ENCODE measurements around the gene DPYD.

- no peak for TF ChIP-seq SP1 (IDR thresholded peaks at IDR 0.05)
- TF ChIP-seq BHLHE40 (IDR thresholded peaks at IDR 0.05; ENCODE audit: borderline replicate concordance) = no peak
- TF ChIP-seq ZNF384 (IDR thresholded peaks at IDR 0.05) = no peak
- TF ChIP-seq, protein P1, sequence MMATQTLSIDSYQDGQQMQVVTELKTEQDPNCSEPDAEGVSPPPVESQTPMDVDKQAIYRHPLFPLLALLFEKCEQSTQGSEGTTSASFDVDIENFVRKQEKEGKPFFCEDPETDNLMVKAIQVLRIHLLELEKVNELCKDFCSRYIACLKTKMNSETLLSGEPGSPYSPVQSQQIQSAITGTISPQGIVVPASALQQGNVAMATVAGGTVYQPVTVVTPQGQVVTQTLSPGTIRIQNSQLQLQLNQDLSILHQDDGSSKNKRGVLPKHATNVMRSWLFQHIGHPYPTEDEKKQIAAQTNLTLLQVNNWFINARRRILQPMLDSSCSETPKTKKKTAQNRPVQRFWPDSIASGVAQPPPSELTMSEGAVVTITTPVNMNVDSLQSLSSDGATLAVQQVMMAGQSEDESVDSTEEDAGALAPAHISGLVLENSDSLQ (IDR thresholded peaks at IDR 0.05) = no peak
- TF ChIP-seq TARDBP (IDR thresholded peaks at IDR 0.05) = no peak
- TF ChIP-seq FOXK2 (IDR thresholded peaks at IDR 0.05) = no peak
- no peak for TF ChIP-seq ARNT (IDR thresholded peaks at IDR 0.05)
- TF ChIP-seq L3MBTL2 (conservative IDR thresholded peaks at IDR 0.05) = no peak
- TF ChIP-seq ELF4 (IDR thresholded peaks at IDR 0.05) = no peak
- no peak for TF ChIP-seq SUZ12 (IDR thresholded peaks at IDR 0.05)
- TF ChIP-seq FOXM1 (IDR thresholded peaks at IDR 0.05; ENCODE audit: borderline replicate concordance) = no peak
These were observed 155.8 kb downstream of the DPYD start for GRCh38 chr1:97764991-97765390.

Measured in HEK293T (cell line).